Gastrocnemius medialis (tissue), 4 donors: Measurements from ENCODE around the gene TK2.

Experiments used
- CTCF ChIP-seq, 5 experiments: fragments of 450-650 bp in 3 of 5; fragments of 200-600 bp in 2 of 5; sonication (generic) in 2 of 5; IDR thresholded peaks in 4 of 5; conservative IDR thresholded peaks in 1 of 5; 1 replicate in 4 of 5; 2 replicates in 1 of 5; pipeline ENCODE4 v1.5.1; 2016 to 2019; ENCODE audit warnings: antibody characterized with exemption in 5 of 5, mild to moderate bottlenecking in 3 of 5, moderate library complexity in 3 of 5
- POLR2A ChIP-seq, 2 donors: fragments of 450-650 bp; IDR thresholded peaks; one replicate each; pipeline ENCODE4 v1.6.1; 2017; ENCODE audit warnings: antibody characterized with exemption in 2 of 2, mild to moderate bottlenecking in 2 of 2, moderate library complexity in 2 of 2

DNA sequence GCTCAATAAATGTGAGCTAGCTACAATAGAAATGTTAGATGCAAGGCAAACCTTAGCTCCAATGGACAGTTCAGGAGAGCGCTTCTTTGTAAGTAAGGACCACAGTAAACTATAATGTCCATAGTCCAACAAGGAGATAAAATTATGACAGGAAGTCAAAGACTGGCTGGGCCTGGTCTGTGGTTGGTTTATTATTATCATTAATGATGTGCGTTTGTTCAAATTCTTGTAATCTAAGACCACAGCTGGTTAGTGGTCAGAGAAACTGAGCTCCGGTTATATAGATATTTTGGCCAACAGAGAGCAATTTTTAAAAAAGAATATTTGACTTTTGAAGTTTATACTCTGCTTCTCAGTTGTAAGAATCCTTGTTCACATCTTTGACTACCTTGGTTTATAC is 24.6 kb upstream of the TK2 start:
- TF ChIP-seq POLR2A (IDR thresholded peaks at IDR 0.05) (no peak), CTCF (IDR thresholded peaks at IDR 0.05 in 4 of 5, conservative IDR thresholded peaks at IDR 0.05 in 1 of 5) (no peak)
